Kidney (tissue), 14 donors: ENCODE measurements around the gene CGA. TPM values are rescaled to one million over a fixed set of nuclear protein-coding genes. Genes with fewer than 3 reads are reported as not detected.
A peak's percentile ranks its signal among the peaks of the same experiment; 100 is the strongest.

Source experiments
- DNase-seq, 5 donors: peaks; one replicate each; pipeline ENCODE4 v3.0.0-alpha.2; 2013 to 2020
- FAIRE-seq: peaks from 2 replicates; lab custom pipeline; 2012; peaks lifted over from hg19 to GRCh38; lab: Jason Lieb, UNC
- H3K27ac ChIP-seq, 2 donors: one replicate each; pipeline ENCODE4 v1.7.0; 2013; ENCODE audit warnings: low read depth in 2 of 2, low read length in 2 of 2, inconsistent platforms in 1 of 2
- H3K27me3 ChIP-seq: one replicate; pipeline ENCODE4 v1.7.1; 2013; ENCODE audit warnings: low read length, inconsistent platforms; ENCODE audit not compliant: control insufficient read depth, insufficient read depth
- H3K36me3 ChIP-seq, 3 donors: one replicate each; pipeline versions ENCODE4 v1.7.0 to v1.7.1; 2013; ENCODE audit warnings: low read length in 3 of 3, control low read depth in 1 of 3, inconsistent platforms in 1 of 3; ENCODE audit not compliant: insufficient read depth in 3 of 3, control insufficient read depth in 2 of 3
- H3K4me1 ChIP-seq, 3 donors: one replicate each; pipeline versions ENCODE4 v1.7.0 to v1.7.1; 2013; ENCODE audit warnings: low read length in 3 of 3, inconsistent platforms in 1 of 3, low read depth in 1 of 3; ENCODE audit not compliant: control insufficient read depth in 2 of 3, insufficient read depth in 2 of 3
- H3K4me3 ChIP-seq, 3 donors: one replicate each; pipeline versions ENCODE4 v1.7.0 to v1.8.1; 2013; ENCODE audit warnings: low read length in 3 of 3, control low read depth in 1 of 3, inconsistent platforms in 1 of 3
- H3K9ac ChIP-seq, 3 donors: one replicate each; pipeline versions ENCODE4 v1.7.0 to v1.7.1; 2013; ENCODE audit warnings: low read length in 3 of 3, control low read depth in 1 of 3, inconsistent platforms in 1 of 3
- H3K9me3 ChIP-seq, 3 donors: one replicate each; pipeline versions ENCODE4 v1.7.0 to v1.7.1; 2013; ENCODE audit warnings: low read length in 3 of 3, control low read depth in 1 of 3, inconsistent platforms in 1 of 3; ENCODE audit not compliant: control insufficient read depth in 2 of 3, insufficient read depth in 1 of 3
- CTCF ChIP-seq: IDR thresholded peaks from 3 replicates; pipeline ENCODE4 v1.5.1; 2012; ENCODE audit warnings: mild to moderate bottlenecking, moderate library complexity, borderline replicate concordance; ENCODE audit not compliant: insufficient read depth; ENCODE audit errors: extremely low read depth
- intact Hi-C: fragments of 100-400 bp; cut with DNase I; formaldehyde crosslinking; loops from one replicate; pipeline ENCODE4 v1.11.1; 2022
- polyA plus RNA-seq: library from polyadenylated mRNA; stranded (reverse); fragments of 350-450 nt; fragmentation: Illumina TruSeq; extraction: RNeasy Lipid Tissue Mini Kit (QIAGEN cat#74804); gene quantifications from one replicate; pipeline ENCODE4 v1.2.3, GENCODE V29; 2014; ENCODE audit warnings: low read depth, low replicate concordance; ENCODE audit not compliant: insufficient read depth
- total RNA-seq: library from RNA; stranded (reverse); fragmentation: NEBNext Ultra II Directional; extraction: Animal tissue kit (Norgen Biotek cat#: 25700); gene quantifications from one replicate; pipeline ENCODE4 v1.2.1, GENCODE V29; 2021
- donor health status: control.
- donor health status: control.
- donor health status: control.
- donor health status: control.
- donor health status: control.
- donor health status: DM: yes; HTN: yes; CAD: no.
- donor health status: Normal renal cell carcinoma (clear cell type).

CGA gene
- total and polyA plus RNA-seq, 2 donors from 2014 or later = 2.8 TPM; not detected in 1

DNA sequence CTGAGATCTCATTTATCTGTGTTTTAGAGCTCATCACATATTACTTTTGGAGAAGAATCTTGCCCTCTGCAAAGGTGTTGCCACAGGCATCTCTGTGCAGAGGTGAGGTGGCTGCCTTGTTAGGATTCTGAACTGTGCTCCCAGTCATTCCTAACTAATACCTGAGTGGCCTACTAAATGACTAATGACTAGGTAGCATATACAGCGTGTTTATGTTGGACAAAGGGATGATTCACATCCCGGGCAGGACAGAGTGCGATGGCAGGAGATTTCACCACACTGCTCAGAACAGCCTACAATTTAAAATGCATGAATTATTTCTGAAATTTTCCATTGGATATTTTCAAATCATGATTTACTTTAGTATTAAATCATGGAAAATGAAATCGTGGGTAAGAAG, 23.1 kb upstream of the CGA start:
- no peak for FAIRE-seq
- Histone ChIP-seq H3K27me3 (no peaks in the 10 kb centered on the region), H3K27ac (no peak overlapping the region), H3K9ac (no peak overlapping the region), H3K9me3 (no peaks in the 10 kb centered on the region), H3K36me3 (no peaks in the 10 kb centered on the region), H3K4me3 (no peak overlapping the region), H3K4me1 (no peaks in the 10 kb centered on the region)
- intact Hi-C loops = no loop called here
- TF ChIP-seq CTCF = no peak
- no peak for DNase-seq

DNA sequence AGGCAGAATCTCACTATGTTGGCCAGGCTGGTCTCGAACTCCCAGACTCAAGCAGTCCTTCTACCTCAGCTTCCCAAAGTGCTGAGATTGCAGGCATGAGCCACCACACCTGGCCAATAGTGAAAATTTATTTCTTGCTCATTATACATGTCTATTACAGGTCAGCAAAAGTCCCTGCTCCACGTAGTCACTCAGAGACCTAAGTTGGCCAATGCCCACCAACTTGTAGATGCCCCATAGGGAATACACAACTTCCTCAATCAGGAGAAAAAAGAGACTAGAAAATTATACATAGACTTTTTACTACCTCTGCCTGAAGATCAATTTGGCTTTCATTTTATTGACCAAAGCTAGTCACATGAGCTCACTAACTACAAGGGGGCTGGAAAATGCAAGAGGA, 22.0 kb upstream of the CGA start:
- FAIRE-seq (no peak), DNase-seq (no peak)
- no peaks in the 10 kb centered on the region for H3K27me3 ChIP-seq
- H3K36me3 ChIP-seq = no peaks in the 10 kb centered on the region
- no peaks in the 10 kb centered on the region for H3K9me3 ChIP-seq
- TF ChIP-seq CTCF = no peak
- H3K27ac ChIP-seq = no peak overlapping the region
- no peak overlapping the region for H3K4me3 ChIP-seq
- no peaks in the 10 kb centered on the region for H3K4me1 ChIP-seq
- no peak overlapping the region for H3K9ac ChIP-seq
- intact Hi-C loops = no loop called here

GRCh38 chr6:87115402-87116135, 20.7 kb upstream of the CGA start:
- no peak overlapping the region for H3K9ac ChIP-seq
- no peak for TF ChIP-seq CTCF
- FAIRE-seq = no peak
- H3K27ac ChIP-seq = no peak overlapping the region
- no peaks in the 10 kb centered on the region for H3K27me3 ChIP-seq
- H3K4me3 ChIP-seq = no peak overlapping the region
- intact Hi-C loops = no loop called here
- H3K4me1 ChIP-seq = no peaks in the 10 kb centered on the region
- no peaks in the 10 kb centered on the region for H3K36me3 ChIP-seq
- no peak for DNase-seq
- H3K9me3 ChIP-seq = no peaks in the 10 kb centered on the region

GRCh38 chr6:87110636-87111035, 15.7 kb upstream of the CGA start:
- Histone ChIP-seq H3K27me3 (no peaks in the 10 kb centered on the region), H3K9me3 (no peaks in the 10 kb centered on the region), H3K4me1 (no peaks in the 10 kb centered on the region), H3K27ac (no peak overlapping the region), H3K9ac (no peak overlapping the region), H3K36me3 (no peaks in the 10 kb centered on the region), H3K4me3 (no peak overlapping the region)
- FAIRE-seq (peak; percentile 8), DNase-seq (no peak)
- intact Hi-C loops = no loop called here
- TF ChIP-seq CTCF = no peak
